ENCODE results near the gene CHRNA4. TPM values are rescaled to one million over a fixed set of nuclear protein-coding genes. Genes with fewer than 3 reads are reported as not detected.

Gene CHRNA4
- total and polyA plus RNA-seq, 3 donors from 2014 or later = 3.3 to 8.3 (median 7.4) TPM

DNA sequence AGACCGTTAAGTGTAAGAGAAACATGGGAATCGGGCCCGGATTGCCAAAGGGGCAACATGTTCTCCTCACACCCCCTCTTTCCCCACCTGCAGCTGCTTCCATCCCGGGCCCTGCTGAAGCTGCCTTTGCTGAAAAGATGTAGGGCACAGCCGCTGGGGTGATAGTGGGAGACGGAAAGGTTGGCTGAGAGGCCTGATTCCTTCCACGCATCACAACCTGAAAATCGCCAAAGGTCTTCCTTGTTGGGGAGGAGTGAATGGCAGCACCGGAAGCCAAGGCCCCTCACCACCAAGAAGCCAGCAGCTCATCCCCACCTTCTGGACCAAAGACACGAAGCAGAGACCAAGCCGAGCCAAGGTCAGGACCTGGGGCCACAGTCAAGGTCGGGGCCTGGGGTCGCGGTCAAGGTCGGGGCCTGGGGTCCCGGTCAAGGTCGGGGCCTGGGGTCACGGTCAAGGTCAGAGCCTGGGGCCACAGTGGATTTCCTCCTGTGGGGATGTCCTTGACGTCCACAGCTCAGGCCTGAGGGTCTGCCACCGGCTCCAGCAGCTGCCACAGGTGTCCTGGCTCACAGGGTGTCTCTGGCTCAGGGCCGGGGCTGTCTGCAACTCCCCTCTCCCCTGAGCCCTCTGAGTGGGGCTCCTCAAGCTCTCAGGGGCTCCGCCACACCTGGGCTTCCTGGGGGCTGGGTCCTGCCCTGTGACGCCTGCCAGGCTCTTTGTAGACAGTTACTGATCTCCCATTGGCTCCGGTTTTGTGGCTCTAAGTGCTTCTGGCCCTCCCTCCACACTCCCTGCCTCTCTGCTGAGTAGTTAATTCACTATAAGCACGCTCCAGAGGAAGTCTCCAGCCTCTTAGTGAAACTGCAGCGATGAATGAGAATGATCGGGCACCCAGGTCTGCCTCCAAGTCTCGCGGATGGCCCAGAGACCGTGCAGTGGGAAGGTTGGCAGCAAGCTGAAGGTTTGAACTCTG lies 5.5 kb upstream of the CHRNA4 start:
- no peak for TF ChIP-seq POLR2A (IDR thresholded peaks at IDR 0.05)
- TF ChIP-seq, protein P1, sequence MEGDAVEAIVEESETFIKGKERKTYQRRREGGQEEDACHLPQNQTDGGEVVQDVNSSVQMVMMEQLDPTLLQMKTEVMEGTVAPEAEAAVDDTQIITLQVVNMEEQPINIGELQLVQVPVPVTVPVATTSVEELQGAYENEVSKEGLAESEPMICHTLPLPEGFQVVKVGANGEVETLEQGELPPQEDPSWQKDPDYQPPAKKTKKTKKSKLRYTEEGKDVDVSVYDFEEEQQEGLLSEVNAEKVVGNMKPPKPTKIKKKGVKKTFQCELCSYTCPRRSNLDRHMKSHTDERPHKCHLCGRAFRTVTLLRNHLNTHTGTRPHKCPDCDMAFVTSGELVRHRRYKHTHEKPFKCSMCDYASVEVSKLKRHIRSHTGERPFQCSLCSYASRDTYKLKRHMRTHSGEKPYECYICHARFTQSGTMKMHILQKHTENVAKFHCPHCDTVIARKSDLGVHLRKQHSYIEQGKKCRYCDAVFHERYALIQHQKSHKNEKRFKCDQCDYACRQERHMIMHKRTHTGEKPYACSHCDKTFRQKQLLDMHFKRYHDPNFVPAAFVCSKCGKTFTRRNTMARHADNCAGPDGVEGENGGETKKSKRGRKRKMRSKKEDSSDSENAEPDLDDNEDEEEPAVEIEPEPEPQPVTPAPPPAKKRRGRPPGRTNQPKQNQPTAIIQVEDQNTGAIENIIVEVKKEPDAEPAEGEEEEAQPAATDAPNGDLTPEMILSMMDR (IDR thresholded peaks at IDR 0.05) = no peak

DNA sequence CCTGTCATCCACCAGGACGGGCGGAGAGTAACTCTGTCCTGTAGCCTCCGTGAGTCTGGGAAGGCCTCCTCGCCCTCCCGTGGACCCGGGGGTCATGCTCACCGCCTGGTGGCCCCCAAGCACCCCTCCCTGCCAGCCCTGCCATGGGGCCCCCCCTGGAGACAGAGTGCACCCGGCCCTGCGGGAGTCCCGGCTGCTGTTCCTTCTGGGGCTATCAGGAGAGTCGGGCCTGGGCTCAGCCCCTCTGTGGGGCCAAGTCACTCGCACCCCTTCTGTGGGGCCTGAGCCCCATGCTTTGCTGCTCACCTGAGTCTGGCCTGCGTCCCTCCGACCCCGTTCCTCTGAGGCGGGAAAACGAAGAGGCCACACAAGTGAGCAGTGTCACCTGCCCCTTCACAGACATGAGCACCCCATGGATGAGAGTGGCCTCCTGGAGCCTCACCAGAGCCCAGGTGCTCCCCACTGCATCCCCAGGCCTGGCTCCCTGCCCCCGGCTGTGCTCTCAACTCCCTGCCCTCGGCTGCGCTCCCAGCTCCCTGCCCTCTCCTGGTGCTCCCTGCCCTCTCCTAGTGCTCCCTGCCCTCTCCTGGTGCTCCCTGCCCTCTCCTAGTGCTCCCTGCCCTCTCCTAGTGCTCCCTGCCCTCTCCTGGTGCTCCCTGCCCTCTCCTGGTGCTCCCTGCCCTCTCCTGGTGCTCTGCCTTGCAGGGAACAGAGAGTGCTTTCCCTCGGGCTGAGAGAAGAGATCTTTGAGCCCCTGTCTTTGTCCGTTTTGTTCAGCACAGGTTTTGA lies 4.6 kb upstream of the CHRNA4 start:
- no peaks in the 10 kb centered on the region for H3K4me1 ChIP-seq
- H3K4me3 ChIP-seq = no peak overlapping the region
- intact Hi-C loops (cut with DNase I; ENCODE audit: low total_unique reads) = no loop called here
- TF ChIP-seq, protein P1 (IDR thresholded peaks at IDR 0.05) = no peak
- TF ChIP-seq POLR2A (IDR thresholded peaks at IDR 0.05) = no peak
- no peaks in the 10 kb centered on the region for H3K9me3 ChIP-seq
- no peaks in the 10 kb centered on the region for H3K36me3 ChIP-seq (ENCODE audit: low read depth, missing control alignments)
- no peak overlapping the region for H3K27ac ChIP-seq
- no peak for DNase-seq
- H3K27me3 ChIP-seq = no peaks in the 10 kb centered on the region
- 81 to 88% methylated on average over 12 to 22 of the region's 22 CpGs for WGBS, 2 donors

More for the DNA sequence above, 5.5 kb upstream of the CHRNA4 start:
- DNase-seq = no peak
- WGBS, 2 donors = 80 to 81% methylated on average over 23 to 30 of the region's 30 CpGs
- Histone ChIP-seq H3K9me3 (no peaks in the 10 kb centered on the region), H3K4me3 (no peak overlapping the region), H3K4me1 (no peaks in the 10 kb centered on the region), H3K27ac (no peak overlapping the region), H3K36me3 (ENCODE audit: low read depth, missing control alignments) (no peaks in the 10 kb centered on the region), H3K27me3 (no peaks in the 10 kb centered on the region)
- intact Hi-C loops (cut with DNase I; ENCODE audit: low total_unique reads) = no loop called here

DNA sequence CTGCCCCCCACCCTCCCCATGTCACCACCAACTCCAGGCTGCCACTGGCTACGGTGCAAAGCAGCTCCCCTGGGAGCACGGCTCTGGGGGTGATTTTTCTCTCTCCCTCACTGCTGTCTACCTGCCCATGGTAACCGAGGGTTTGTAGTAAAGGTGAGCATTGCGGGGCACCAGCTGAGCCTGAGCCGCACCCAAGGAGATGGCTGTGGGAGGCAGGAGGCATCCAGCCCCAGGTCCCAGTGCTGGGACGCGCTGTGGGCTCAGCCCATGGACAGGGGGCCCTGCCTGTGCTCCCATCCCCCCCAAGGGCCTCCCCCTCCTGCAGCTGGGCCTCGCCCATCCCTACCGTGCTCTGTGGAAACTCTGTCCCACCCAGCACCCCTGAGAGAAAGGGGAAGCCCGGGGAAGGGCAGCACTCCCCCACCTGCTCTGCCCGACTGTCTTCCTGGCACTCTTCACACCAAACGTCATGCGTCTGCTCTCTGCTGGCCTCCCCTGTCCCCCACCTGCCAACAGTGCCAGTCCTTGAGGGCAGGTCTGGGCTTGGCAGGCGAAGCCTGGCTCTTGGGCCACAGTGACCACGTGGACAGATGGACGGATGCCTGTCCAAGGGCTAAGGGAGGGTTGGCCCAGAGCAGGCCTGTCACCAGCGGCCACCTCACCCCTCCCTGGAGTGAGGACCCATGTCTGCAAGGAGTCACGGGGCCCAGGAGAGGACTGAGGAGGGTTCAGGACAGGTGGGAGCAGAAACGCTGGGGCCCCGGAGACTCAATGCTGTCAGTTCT lies 3.8 kb upstream of the CHRNA4 start:
- H3K4me1 ChIP-seq = no peaks in the 10 kb centered on the region
- no peak for TF ChIP-seq POLR2A (IDR thresholded peaks at IDR 0.05)
- TF ChIP-seq, protein P1 (IDR thresholded peaks at IDR 0.05) = no peak
- WGBS, 2 donors = 87 to 93% methylated on average over 3 to 20 of the region's 20 CpGs
- intact Hi-C loops (cut with DNase I; ENCODE audit: low total_unique reads) = no loop called here
- H3K9me3 ChIP-seq = no peaks in the 10 kb centered on the region
- no peaks in the 10 kb centered on the region for H3K36me3 ChIP-seq (ENCODE audit: low read depth, missing control alignments)
- DNase-seq = no peak
- no peak overlapping the region for H3K4me3 ChIP-seq
- H3K27ac ChIP-seq = no peak overlapping the region
- H3K27me3 ChIP-seq = no peaks in the 10 kb centered on the region

DNA sequence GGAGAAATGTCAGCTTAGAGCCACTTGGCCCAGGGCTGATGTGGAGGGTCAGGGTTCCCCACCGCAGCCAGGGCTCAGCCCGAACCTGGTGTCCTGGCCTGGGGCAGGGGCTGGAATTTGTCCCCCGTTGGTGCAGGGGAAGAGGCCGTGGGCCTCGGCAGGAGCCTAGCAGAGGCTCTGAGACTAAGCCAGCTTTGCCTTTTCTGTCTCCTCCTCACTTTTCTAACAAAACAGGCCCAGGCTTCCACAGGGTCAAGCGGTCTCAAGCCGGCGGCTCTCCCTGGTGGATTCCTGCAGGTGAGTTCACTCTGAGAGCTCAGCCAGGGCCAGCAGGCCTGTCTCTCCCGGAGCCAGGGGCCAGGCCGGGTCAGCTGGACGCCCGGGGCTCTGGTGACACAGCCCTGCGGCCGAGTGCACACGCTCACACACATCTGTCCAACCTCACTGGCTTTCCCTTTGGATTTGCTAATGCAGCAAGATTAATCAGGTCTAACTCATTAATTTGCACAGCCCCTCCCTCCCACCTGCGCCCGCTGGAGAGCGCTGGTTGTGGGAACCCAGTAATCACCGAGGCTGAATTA lies 2.9 kb upstream of the CHRNA4 start:
- WGBS, 2 donors = 82 to 87% methylated on average over 11 to 19 of the region's 19 CpGs
- Histone ChIP-seq H3K4me3 (no peak overlapping the region), H3K9me3 (no peaks in the 10 kb centered on the region), H3K27ac (no peak overlapping the region), H3K36me3 (ENCODE audit: low read depth, missing control alignments) (no peaks in the 10 kb centered on the region), H3K4me1 (no peaks in the 10 kb centered on the region), H3K27me3 (no peaks in the 10 kb centered on the region)
- TF ChIP-seq POLR2A (IDR thresholded peaks at IDR 0.05) = no peak
- intact Hi-C loops (cut with DNase I; ENCODE audit: low total_unique reads) = no loop called here
- DNase-seq = no peak

All from testis (tissue), 3 donors.